Peyer's patch (tissue), 4 donors: ENCODE results near the gene OAS3. TPM values are rescaled to one million over a fixed set of nuclear protein-coding genes. Genes with fewer than 3 reads are reported as not detected.

Experiments used
- DNase-seq, 3 donors: peaks; one replicate each; pipeline ENCODE4 v3.0.0-alpha.2; 2017 to 2019
- H3K27ac ChIP-seq, 4 donors: fragments of 200-600 bp; sonication (generic); one replicate each; pipeline ENCODE4 v1.5.1; 2016 to 2019
- H3K27me3 ChIP-seq, 2 donors: fragments of 200-600 bp; sonication (generic); one replicate each; pipeline ENCODE4 v1.5.1; 2019
- H3K36me3 ChIP-seq, 3 donors: fragments of 200-600 bp; sonication (generic); one replicate each; pipeline ENCODE4 v1.5.1; 2016 to 2019
- H3K4me1 ChIP-seq, 4 donors: fragments of 200-600 bp; sonication (generic); one replicate each; pipeline ENCODE4 v1.5.1; 2016 to 2019
- H3K4me3 ChIP-seq, 4 donors: fragments of 200-600 bp; sonication (generic); 1 replicate in 3 of 4; 2 replicates in 1 of 4; pipeline ENCODE4 v1.5.1; 2016 to 2019; ENCODE audit warnings: mild to moderate bottlenecking in 1 of 4
- H3K9me3 ChIP-seq, 4 donors: fragments of 200-600 bp; sonication (generic); one replicate each; pipeline ENCODE4 v1.5.1; 2016 to 2019; ENCODE audit warnings: mild to moderate bottlenecking in 1 of 4
- CTCF ChIP-seq, 6 experiments: fragments of 450-650 bp in 4 of 6; fragments of 200-600 bp in 2 of 6; sonication (generic) in 1 of 6; IDR thresholded peaks; one replicate each; pipeline ENCODE4 v1.5.1; 2017 to 2019; ENCODE audit warnings: antibody characterized with exemption in 6 of 6, mild to moderate bottlenecking in 3 of 6, moderate library complexity in 1 of 6
- POLR2A ChIP-seq, 2 donors: fragments of 450-650 bp; IDR thresholded peaks; one replicate each; pipeline ENCODE4 v1.5.1; 2017; ENCODE audit warnings: antibody characterized with exemption in 2 of 2, mild to moderate bottlenecking in 2 of 2, moderate library complexity in 2 of 2
- total RNA-seq, 4 donors: library from RNA; depleted of rRNA; stranded (reverse); fragments of >200 nt; gene quantifications; one replicate each; pipeline ENCODE4 v1.1.0, GENCODE V29; 2016

Gene OAS3
- total RNA-seq, 4 donors from 2014 or later: 7.1 to 53.6 (median 16.7) TPM

- H3K9me3 ChIP-seq: no peaks in the 10 kb centered on the region
- H3K4me1 ChIP-seq: no peaks in the 10 kb centered on the region
- H3K27me3 ChIP-seq: no peaks in the 10 kb centered on the region
- H3K36me3 ChIP-seq: peaks cover 0 to 17% (median 0%) of the 10 kb centered on the region in 3 donors
- no peak for TF ChIP-seq POLR2A (IDR thresholded peaks at IDR 0.05)
- TF ChIP-seq CTCF (IDR thresholded peaks at IDR 0.05): no peak
- DNase-seq: peak in 2 of 3 donors; percentile 74 to 77
- no peak overlapping the region for H3K4me3 ChIP-seq
- peak overlapping the region in 1 of 4 donors; percentile 42 for H3K27ac ChIP-seq
Observed at GRCh38 chr12:112998987-112999767, 60.9 kb downstream of the OAS3 start.

DNA sequence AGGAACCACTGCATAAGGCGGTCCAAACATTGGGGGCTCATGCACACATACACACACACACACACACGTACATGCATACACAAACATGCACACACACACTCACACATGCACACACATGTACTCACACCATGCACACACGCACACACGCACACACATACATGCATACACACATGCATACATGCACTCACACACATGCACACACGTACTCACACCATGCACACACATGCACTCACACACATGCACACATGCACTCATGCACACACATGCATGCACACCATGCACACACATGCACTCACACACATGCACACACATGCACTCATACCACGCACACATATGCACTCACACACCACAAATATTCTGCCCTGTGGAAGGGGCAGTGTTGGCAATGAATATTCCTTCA, 62.2 kb downstream of the OAS3 start:
- Histone ChIP-seq H3K27me3 (no peaks in the 10 kb centered on the region), H3K4me3 (no peak overlapping the region), H3K27ac (no peak overlapping the region), H3K4me1 (no peaks in the 10 kb centered on the region), H3K9me3 (no peaks in the 10 kb centered on the region), H3K36me3 (peaks cover 0 to 17% (median 0%) of the 10 kb centered on the region in 3 donors)
- DNase-seq: peak in 1 of 3 donors; percentile 13
- TF ChIP-seq CTCF (IDR thresholded peaks at IDR 0.05) (no peak), POLR2A (IDR thresholded peaks at IDR 0.05) (no peak)

GRCh38 chr12:113002155-113002554, 63.9 kb downstream of the OAS3 start:
- no peaks in the 10 kb centered on the region for H3K27me3 ChIP-seq
- H3K4me3 ChIP-seq: no peak overlapping the region
- peak in 1 of 3 donors; percentile 22 for DNase-seq
- H3K9me3 ChIP-seq: no peaks in the 10 kb centered on the region
- H3K36me3 ChIP-seq: peaks cover 0 to 22% (median 0%) of the 10 kb centered on the region in 3 donors
- no peak overlapping the region for H3K27ac ChIP-seq
- no peaks in the 10 kb centered on the region for H3K4me1 ChIP-seq
- peak in 1 of 6 experiments; percentile 10 for TF ChIP-seq CTCF (IDR thresholded peaks at IDR 0.05)
- TF ChIP-seq POLR2A (IDR thresholded peaks at IDR 0.05): no peak

GRCh38 chr12:113002676-113003075, 64.4 kb downstream of the OAS3 start:
- H3K36me3 ChIP-seq: peaks cover 0 to 28% (median 0%) of the 10 kb centered on the region in 3 donors

GRCh38 chr12:113003636-113004035, 65.4 kb downstream of the OAS3 start:
- no peak overlapping the region for H3K4me3 ChIP-seq
- H3K27ac ChIP-seq: no peak overlapping the region
- no peaks in the 10 kb centered on the region for H3K27me3 ChIP-seq
- peak in 1 of 3 donors; percentile 21 for DNase-seq
- no peaks in the 10 kb centered on the region for H3K9me3 ChIP-seq
- H3K36me3 ChIP-seq: peaks cover 0 to 26% (median 0%) of the 10 kb centered on the region in 3 donors
- TF ChIP-seq POLR2A (IDR thresholded peaks at IDR 0.05): no peak
- TF ChIP-seq CTCF (IDR thresholded peaks at IDR 0.05): no peak
- H3K4me1 ChIP-seq: no peaks in the 10 kb centered on the region

More at GRCh38 chr12:113002676-113003075, 64.4 kb downstream of the OAS3 start:
- TF ChIP-seq CTCF (IDR thresholded peaks at IDR 0.05): no peak
- TF ChIP-seq POLR2A (IDR thresholded peaks at IDR 0.05): no peak
- peak in 1 of 3 donors; percentile 22 for DNase-seq
- no peaks in the 10 kb centered on the region for H3K27me3 ChIP-seq
- H3K4me3 ChIP-seq: no peak overlapping the region
- H3K4me1 ChIP-seq: no peaks in the 10 kb centered on the region
- H3K9me3 ChIP-seq: no peaks in the 10 kb centered on the region
- H3K27ac ChIP-seq: no peak overlapping the region
